Fibroblast of lung (primary cell): ENCODE results near the gene SLC4A3. TPM values are rescaled to one million over a fixed set of nuclear protein-coding genes. Genes with fewer than 3 reads are reported as not detected.

Source experiments
- DNase-seq, 2 donors: peaks; one replicate each; pipeline versions ENCODE4 v3.0.0 to v3.0.0-alpha.2; 2010; ENCODE audit warnings: low read depth in 2 of 2
- H2AFZ ChIP-seq: 2 replicates; pipeline ENCODE4 v1.5.1; 2012; ENCODE audit warnings: low read length, control low read depth, inconsistent platforms
- H3K27ac ChIP-seq: 2 replicates; pipeline ENCODE4 v1.5.1; 2011; ENCODE audit warnings: low read length, control low read depth; ENCODE audit not compliant: insufficient read depth
- H3K27me3 ChIP-seq: 2 replicates; pipeline ENCODE4 v1.5.1; 2011; ENCODE audit warnings: mild to moderate bottlenecking, low read length; ENCODE audit not compliant: control insufficient read depth, insufficient read depth
- H3K36me3 ChIP-seq: 2 replicates; pipeline ENCODE4 v1.5.1; 2011; ENCODE audit warnings: low read length; ENCODE audit not compliant: control insufficient read depth, insufficient read depth
- H3K4me1 ChIP-seq: 2 replicates; pipeline ENCODE4 v1.5.1; 2011; ENCODE audit warnings: low read length; ENCODE audit not compliant: control insufficient read depth, insufficient read depth; ENCODE audit errors: extremely low read depth
- H3K4me2 ChIP-seq: 2 replicates; pipeline ENCODE4 v1.5.1; 2011; ENCODE audit warnings: low read length, control low read depth; ENCODE audit not compliant: insufficient read depth; ENCODE audit errors: extremely low read depth
- H3K4me3 ChIP-seq, 4 experiments: fragments of 200-600 bp in 1 of 4; sonication (generic) in 1 of 4; replicated peaks in 1 of 4; 2 replicates each; pipeline ENCODE4 v1.5.1; 2011 to 2016; ENCODE audit warnings: low read length in 4 of 4, low read depth in 3 of 4, mild to moderate bottlenecking in 3 of 4, control low read depth in 2 of 4, inconsistent platforms in 1 of 4, mixed read lengths in 1 of 4; ENCODE audit not compliant: insufficient read depth in 1 of 4; ENCODE audit errors: control extremely low read depth in 1 of 4
- H3K79me2 ChIP-seq: 2 replicates; pipeline ENCODE4 v1.5.1; 2012; ENCODE audit warnings: mild to moderate bottlenecking, low read length, inconsistent platforms; ENCODE audit not compliant: control insufficient read depth, insufficient read depth
- H3K9ac ChIP-seq: 2 replicates; pipeline ENCODE4 v1.5.1; 2011; ENCODE audit warnings: mild to moderate bottlenecking, low read length, control low read depth; ENCODE audit not compliant: insufficient read depth
- H3K9me3 ChIP-seq: 2 replicates; pipeline ENCODE4 v1.5.1; 2012; ENCODE audit warnings: low read depth, low read length; ENCODE audit not compliant: control insufficient read depth, insufficient read depth
- H4K20me1 ChIP-seq: 2 replicates; pipeline ENCODE4 v1.5.1; 2011; ENCODE audit warnings: low read length; ENCODE audit not compliant: control insufficient read depth, insufficient read depth; ENCODE audit errors: extremely low read depth
- EZH2 ChIP-seq: IDR thresholded peaks from 2 replicates; pipeline ENCODE4 v1.5.1; 2012; ENCODE audit warnings: low read length, control low read depth, mild to moderate bottlenecking; ENCODE audit errors: missing control alignments
- polyA minus RNA-seq: library from RNA; depleted of rRNA, polyadenylated mRNA; stranded (reverse); fragments of >200 nt; gene quantifications from 2 replicates; pipeline ENCODE4 v1.2.3, GENCODE V29; 2011; ENCODE audit warnings: low replicate concordance
- polyA plus RNA-seq, 2 donors: library from polyadenylated mRNA; depleted of rRNA in 1 of 2; stranded (reverse) in 1 of 2; unstranded in 1 of 2; fragments of >200 nt; gene quantifications; 2 replicates each; pipeline ENCODE4 v1.2.1, GENCODE V29; 2011 to 2012; ENCODE audit warnings: missing spikeins in 1 of 2
- total RNA-seq: library from RNA; depleted of rRNA; stranded (reverse); fragments of >200 nt; gene quantifications from 2 replicates; pipeline ENCODE4 v1.2.1, GENCODE V29; 2014
- TF ChIP-seq, protein P1 (sequence below), 2 donors: IDR thresholded peaks in 1 of 2; conservative IDR thresholded peaks in 1 of 2; 1 replicate in 1 of 2; 2 replicates in 1 of 2; pipeline ENCODE4 v1.5.1; 2011 to 2012; ENCODE audit warnings: low read length in 2 of 2, control low read depth in 1 of 2, inconsistent platforms in 1 of 2, low read depth in 1 of 2, mild to moderate bottlenecking in 1 of 2

Gene SLC4A3, protein sequence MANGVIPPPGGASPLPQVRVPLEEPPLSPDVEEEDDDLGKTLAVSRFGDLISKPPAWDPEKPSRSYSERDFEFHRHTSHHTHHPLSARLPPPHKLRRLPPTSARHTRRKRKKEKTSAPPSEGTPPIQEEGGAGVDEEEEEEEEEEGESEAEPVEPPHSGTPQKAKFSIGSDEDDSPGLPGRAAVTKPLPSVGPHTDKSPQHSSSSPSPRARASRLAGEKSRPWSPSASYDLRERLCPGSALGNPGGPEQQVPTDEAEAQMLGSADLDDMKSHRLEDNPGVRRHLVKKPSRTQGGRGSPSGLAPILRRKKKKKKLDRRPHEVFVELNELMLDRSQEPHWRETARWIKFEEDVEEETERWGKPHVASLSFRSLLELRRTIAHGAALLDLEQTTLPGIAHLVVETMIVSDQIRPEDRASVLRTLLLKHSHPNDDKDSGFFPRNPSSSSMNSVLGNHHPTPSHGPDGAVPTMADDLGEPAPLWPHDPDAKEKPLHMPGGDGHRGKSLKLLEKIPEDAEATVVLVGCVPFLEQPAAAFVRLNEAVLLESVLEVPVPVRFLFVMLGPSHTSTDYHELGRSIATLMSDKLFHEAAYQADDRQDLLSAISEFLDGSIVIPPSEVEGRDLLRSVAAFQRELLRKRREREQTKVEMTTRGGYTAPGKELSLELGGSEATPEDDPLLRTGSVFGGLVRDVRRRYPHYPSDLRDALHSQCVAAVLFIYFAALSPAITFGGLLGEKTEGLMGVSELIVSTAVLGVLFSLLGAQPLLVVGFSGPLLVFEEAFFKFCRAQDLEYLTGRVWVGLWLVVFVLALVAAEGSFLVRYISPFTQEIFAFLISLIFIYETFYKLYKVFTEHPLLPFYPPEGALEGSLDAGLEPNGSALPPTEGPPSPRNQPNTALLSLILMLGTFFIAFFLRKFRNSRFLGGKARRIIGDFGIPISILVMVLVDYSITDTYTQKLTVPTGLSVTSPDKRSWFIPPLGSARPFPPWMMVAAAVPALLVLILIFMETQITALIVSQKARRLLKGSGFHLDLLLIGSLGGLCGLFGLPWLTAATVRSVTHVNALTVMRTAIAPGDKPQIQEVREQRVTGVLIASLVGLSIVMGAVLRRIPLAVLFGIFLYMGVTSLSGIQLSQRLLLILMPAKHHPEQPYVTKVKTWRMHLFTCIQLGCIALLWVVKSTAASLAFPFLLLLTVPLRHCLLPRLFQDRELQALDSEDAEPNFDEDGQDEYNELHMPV
- total RNA-seq (1.3 and 1.5 TPM in 2 replicates), polyA plus RNA-seq (0.93 and 1.4 TPM in 2 replicates), polyA minus RNA-seq (2.5 and 2.8 TPM in 2 replicates)
- 1.5 and 2.5 TPM in 2 replicates for polyA plus RNA-seq (2012)

DNA sequence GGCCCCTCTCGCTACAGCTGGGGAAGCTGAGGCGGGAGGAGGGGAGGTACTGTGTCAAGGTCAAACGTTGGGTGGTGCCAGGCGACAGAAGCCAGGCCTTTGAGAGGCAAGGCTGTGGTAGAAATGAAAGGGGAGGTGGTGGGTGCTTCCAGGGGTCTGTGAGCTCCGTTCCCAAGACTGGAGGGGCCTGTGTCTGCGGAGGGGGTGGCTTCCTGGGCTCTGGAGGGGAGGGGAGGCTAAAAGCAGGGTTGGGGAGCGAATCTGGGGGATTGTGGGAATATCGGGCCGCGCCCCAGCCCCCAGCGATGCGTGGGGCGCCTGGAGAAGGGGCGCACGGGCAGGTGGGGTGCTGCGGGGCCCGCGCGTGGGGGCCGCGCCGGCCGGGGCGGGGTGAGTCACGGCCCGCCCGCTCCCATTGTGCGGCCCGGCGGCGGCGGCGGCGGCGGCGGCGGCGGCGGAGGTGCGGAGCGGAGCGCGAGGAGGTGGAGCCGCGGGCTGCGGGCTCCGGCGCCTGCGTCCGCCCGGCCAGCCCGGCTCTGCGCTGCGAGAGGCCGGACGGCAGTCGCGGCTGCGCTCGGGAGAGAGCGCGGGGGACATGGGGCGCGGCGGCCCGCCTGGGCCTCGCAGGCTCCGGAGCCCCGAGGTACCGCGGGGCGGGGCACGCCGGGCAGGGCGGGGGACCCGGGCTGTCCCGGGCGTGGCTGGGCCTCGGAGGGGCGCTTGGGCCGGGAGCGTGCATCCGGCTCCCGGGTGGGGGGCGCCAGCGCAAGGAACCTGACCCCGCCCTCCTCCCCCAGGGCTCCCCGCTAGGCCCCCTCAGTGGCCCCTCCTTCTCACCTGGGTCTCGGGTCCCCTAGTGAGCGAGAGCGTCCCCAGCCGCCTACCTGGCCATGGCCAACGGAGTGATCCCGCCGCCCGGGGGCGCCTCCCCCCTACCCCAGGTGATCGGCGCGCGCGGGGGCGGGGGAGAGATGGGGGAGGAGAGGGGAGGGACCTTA is at the start of gene SLC4A3:
SLC4A3 (plus strand) TSS at position 528 of the 998 bp plus-strand sequence; CDS start at position 891, 363 bp downstream.
- Histone ChIP-seq H3K36me3 (no peaks in the 10 kb centered on the region), H4K20me1 (no peaks in the 10 kb centered on the region), H3K4me2 (peak within 1 kb of the TSS; percentile 75), H3K4me3 (peak within 1 kb of the TSS; percentile 32 to 54 (median 36)), H3K4me1 (no peaks in the 10 kb centered on the region), H3K79me2 (no peaks in the 10 kb centered on the region), H3K9me3 (no peaks in the 10 kb centered on the region), H3K9ac (peak within 1 kb of the TSS; percentile 23), H3K27ac (no peak within 1 kb of the TSS), H3K27me3 (peaks cover 9% of the 10 kb centered on the region), H2AFZ (no peak within 1 kb of the TSS)
- TF ChIP-seq, protein P1, sequence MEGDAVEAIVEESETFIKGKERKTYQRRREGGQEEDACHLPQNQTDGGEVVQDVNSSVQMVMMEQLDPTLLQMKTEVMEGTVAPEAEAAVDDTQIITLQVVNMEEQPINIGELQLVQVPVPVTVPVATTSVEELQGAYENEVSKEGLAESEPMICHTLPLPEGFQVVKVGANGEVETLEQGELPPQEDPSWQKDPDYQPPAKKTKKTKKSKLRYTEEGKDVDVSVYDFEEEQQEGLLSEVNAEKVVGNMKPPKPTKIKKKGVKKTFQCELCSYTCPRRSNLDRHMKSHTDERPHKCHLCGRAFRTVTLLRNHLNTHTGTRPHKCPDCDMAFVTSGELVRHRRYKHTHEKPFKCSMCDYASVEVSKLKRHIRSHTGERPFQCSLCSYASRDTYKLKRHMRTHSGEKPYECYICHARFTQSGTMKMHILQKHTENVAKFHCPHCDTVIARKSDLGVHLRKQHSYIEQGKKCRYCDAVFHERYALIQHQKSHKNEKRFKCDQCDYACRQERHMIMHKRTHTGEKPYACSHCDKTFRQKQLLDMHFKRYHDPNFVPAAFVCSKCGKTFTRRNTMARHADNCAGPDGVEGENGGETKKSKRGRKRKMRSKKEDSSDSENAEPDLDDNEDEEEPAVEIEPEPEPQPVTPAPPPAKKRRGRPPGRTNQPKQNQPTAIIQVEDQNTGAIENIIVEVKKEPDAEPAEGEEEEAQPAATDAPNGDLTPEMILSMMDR (conservative IDR thresholded peaks at IDR 0.05 in 1 of 2, IDR thresholded peaks at IDR 0.05 in 1 of 2; ENCODE audit: low read depth in 1 of 2, low read length in 2 of 2) = no peak
- TF ChIP-seq EZH2 = no peak
- DNase-seq = peak in 1 of 2 donors; percentile 36

DNA sequence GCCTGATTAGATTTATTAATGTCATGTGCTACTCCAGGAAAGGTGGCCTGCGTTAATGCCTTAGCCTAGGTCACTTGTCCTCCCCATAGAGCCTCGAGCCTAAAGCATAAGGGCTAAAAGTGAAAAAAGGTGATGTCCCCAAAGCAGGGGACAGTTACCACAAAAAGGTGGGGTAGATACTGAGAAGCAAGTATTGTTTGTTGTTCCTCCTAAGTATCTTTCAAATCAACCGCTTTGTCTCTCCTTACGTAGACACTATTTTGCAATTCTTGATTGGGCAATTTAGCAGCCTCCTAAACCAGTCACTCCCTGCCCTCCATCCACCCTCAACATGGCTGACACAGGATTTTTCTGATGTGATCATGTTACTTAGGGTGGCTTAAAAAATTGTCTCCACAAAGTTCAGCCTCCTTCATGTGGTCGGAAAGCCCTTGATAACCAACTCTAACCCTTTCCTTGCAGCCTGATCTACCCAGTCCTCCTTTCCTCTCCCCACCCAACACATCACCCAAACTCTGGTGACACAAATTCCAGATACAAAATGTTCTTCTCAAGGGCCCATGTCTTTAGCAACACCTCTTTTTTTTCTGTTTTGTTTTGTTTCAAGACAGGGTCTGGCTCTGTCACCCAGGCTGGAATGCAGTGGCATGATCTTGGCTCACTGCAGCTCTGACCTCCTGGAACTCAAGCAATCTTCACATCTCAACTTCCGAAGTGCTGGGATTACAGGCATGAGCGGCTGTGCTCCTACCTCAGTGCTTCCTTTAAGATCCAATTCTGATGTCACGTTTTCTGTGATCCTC is 48.4 kb upstream of the SLC4A3 start:
- Histone ChIP-seq H3K4me3 (no peak overlapping the region), H3K27me3 (peaks cover 25% of the 10 kb centered on the region), H3K27ac (no peak overlapping the region), H3K36me3 (no peaks in the 10 kb centered on the region), H4K20me1 (no peaks in the 10 kb centered on the region), H3K4me1 (no peaks in the 10 kb centered on the region), H2AFZ (no peak overlapping the region), H3K9me3 (no peaks in the 10 kb centered on the region), H3K79me2 (no peaks in the 10 kb centered on the region), H3K4me2 (no peak overlapping the region), H3K9ac (no peak overlapping the region)
- peak in 1 of 2 donors; percentile 76 for DNase-seq
- TF ChIP-seq EZH2 = no peak
- TF ChIP-seq, protein P1 (conservative IDR thresholded peaks at IDR 0.05 in 1 of 2, IDR thresholded peaks at IDR 0.05 in 1 of 2; ENCODE audit: low read depth in 1 of 2, low read length in 2 of 2) = no peak
